ENCODE measurements around the gene DHRS12. TPM values are rescaled to one million over a fixed set of nuclear protein-coding genes. Genes with fewer than 3 reads are reported as not detected.
A peak's percentile ranks its signal among the peaks of the same experiment; 100 is the strongest.

DHRS12 gene
- total RNA-seq, 1 donor from 2014 or later, result 14.8 TPM

DNA sequence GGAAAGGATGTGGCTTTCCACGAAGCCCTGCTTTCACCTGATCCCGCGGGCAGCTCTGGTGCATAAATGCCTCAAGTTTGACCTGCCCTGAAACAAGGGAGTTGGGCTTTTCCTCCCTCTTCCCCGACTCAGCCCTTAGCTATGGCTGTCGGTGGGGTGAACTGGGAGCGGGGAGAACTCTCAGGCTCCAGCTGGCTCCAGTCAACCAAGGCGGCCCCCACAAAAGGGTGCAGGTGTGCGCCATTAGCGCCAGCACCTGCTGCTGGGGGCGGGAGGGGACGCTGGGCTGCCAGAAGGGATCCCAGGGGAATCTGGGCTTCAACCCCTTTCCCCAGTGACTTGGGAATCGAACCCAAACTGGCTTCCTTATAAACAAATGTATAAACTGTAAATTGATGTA lies 7.1 kb upstream of the DHRS12 start:
- peak; percentile 71 for DNase-seq (ENCODE audit: low spot score)

DNA sequence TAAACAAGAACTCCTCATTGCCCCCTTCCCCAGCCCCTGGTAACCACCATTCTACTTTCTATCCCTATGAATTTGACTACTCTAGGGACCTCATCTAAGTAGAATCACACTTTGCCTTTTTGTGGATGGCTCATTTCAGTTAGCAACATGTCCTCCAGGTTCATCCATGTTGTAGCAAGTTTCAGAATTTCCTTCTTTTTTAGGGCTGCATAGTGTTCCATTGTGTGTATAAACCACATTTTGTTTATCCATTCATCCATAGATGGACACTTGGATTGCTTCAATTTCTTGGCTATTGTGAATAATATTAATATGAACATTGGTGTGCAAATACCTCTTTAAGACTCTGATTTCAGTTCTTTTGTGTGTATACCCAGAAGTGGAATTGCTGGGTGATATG lies 4.8 kb upstream of the DHRS12 start:
- no peak for DNase-seq (ENCODE audit: low spot score)

DNA sequence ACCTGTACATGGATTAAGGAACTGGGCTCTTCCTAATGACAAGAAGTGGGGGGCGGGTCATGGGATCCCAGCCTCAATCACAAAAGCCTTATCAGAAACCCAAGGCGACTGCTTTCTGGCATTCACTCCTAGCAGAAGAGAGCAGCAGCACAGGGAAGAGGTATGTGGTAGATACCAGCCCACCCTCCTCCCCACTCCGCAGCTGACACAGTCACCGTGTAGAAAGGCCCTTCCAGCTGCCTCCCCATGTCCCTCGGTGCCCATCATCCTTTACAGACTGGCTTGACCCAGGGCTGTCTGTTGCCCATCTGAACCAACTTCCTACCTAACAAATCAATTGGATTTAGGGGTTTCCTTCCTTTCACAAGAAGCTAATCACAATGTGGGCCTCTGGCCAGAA lies 3.1 kb upstream of the DHRS12 start:
- peak; percentile 57 for DNase-seq (ENCODE audit: low spot score)

DNA sequence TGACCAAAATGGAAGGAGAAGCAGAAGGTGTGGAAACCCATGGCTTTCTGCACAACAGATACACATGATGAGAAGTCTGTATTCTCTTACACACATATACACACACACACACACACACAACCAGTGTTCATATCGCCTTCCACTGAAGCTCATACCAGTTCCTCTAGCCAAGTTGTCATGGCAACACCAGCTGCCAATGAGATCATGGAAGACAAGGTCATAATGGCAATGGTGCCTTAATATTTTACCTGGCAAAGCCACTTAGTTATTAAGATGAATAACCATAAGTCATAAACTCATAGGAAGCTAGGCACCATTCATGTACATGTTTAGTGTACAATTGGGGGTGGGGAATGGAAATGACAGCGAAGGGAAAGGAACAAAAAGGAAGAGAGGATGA lies 2.6 kb upstream of the DHRS12 start:
- no peak for DNase-seq (ENCODE audit: low spot score)

DNA sequence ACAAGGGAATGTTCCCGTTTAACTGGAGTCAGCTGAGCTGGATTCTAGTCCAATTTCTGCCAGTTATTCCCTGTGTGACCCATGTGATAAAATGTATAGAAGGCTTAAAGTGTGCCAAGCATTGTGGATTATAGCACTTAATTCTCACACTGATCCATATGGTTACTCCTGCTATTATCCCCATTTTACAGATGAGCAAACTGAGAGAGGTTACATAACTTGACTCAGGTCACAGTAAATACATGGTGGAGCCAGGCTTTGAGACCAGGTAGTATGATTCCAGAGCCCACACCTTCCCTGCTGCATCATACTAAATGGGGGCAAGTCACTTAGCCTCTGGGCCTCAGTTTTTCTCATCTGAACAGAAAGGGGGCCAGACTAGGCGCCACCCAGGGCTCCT lies 2.0 kb upstream of the DHRS12 start:
- DNase-seq (ENCODE audit: low spot score), result no peak

DNA sequence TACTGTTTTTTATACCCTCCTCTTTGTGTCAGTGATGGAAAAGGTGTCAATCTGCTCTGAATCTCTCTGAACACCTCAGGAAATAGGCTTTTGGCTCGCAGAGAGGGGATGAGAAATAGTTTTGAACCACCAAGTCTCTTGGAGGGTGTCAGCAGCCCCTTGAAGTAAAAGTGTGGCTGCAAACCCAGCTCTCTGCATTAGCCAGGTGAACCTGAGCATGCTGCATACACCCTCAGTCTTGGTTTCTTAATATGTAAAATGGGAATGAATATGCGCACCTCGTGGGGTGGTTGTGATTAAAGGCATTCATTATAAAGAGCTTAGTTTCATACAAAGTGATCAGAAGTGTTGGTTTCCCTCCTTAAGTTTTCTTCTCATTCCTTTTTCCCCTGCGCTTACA lies 1.4 kb upstream of the DHRS12 start:
- no peak for DNase-seq (ENCODE audit: low spot score)

DNA sequence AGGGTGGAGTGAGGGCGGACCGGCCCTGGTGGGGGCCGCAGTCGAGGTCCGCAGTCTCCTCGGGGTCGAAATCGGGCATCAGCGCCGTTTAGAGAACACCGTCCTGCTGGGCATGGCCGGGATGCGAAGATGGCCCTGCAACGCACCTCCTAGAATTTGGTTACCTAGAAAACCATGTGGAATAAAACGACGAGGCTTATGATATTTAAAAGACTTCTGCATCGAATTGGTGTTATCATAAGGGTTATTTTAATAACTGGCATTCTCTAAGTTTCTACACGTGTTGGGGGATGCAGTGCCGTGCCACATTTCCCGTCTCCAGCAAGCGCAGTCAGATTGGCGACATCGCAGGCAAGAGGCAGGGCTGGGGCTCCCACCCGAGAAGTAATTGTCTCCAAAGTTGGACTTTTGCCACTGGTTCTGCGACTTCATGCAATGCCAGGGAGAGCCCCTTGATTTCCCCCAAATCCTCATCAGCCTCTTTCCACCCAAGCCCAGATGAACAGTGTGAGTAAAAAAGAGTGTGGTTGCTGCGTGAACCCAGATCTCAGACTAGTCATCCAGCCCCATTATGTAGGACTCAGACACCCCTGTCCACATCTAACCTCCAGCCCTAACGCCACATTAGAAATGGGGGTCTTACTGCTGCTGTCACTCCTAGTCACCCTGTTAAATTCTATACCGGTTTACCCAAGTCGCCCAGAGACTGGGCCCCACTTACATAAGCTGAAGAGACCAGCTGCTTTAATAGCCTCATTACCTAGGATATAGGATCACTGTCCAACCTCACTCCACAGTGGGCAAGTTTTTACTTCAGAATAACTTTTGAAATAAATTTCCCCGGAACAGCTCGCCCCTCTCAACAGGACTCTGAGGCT lies 571 bp upstream of the DHRS12 start:
- no peak for DNase-seq (ENCODE audit: low spot score)

DNA sequence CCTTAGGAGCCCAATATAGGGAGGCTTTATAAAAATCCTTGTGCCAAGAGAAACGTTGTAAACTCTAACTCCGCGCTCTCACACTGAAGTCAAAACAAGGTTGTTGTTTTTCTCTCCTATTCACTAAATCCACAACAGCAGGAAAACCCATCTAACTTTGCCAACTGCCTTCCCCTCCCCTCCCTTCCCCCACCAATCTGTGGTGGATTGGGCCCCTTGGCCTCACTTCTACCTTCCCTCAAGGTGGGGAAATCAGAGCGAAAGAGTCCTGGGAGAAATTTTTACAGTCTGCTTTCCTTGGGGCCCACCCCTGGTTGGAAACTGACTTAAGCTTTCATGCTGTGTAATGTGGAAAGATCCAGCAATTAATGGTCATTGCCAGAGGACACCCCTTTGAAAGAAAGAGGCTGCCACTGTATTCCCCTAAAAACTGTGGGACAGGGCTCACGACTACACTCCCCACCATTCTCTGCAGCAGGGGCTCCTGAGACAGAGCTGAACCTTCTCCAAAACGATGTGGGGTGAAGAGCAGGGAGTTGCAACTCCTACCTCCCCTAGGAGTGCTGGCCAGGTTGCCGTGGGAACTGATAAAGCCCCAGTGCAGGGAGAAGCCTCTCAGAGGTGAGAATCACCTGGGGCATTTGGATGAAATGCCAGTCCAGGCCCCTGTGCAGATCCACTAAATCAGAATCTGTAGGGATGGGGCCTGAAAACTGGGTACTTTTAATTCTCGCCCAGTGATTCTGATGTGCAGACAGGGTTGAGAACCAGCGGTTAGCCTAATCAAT lies 1.1 kb downstream of the DHRS12 start:
- peak; percentile 71 for DNase-seq (ENCODE audit: low spot score)

DNA sequence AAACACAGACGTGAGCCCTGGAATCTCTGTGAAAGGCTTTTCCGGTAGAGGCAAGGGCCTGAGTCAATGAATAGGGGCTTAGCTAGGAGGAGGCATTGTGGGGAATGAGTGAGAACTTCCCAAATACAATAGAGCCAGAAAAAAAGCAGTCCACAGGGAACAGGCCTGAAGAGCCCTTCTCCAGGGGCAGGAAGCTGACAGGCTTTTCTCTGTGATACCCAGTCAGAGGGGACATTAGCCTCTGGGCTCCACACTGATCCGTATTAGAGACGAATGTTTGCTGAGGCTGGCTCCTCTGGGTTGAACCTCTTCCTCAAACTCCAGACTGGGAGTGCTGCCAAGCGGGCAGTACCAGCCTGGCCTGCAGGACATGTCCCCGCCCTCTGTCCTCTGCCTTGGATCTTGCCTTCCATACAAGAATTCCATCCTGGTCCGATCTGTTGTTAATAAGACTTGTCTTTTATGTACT lies 2.3 kb downstream of the DHRS12 start:
- DNase-seq (ENCODE audit: low spot score), result no peak

DNA sequence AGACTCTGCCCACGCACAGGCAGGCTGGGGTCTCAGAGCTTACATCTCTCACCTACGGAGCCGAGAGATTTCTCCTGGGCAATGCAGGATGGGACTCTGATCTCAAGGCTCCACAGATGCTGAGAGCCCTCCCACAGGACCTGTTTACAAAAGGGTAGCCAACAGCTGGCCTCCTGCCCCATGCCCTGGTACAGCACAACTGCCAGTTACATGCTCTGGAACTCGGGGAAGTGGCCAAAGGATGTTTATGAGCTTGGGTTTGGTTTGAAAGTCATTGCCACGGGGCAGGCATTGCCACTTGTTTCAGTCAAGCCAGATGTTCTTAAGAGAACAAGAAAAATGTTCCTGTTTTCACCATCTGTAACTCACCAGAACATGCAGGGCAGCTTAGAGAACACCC lies 3.5 kb downstream of the DHRS12 start:
- DNase-seq (ENCODE audit: low spot score), result no peak

DNA sequence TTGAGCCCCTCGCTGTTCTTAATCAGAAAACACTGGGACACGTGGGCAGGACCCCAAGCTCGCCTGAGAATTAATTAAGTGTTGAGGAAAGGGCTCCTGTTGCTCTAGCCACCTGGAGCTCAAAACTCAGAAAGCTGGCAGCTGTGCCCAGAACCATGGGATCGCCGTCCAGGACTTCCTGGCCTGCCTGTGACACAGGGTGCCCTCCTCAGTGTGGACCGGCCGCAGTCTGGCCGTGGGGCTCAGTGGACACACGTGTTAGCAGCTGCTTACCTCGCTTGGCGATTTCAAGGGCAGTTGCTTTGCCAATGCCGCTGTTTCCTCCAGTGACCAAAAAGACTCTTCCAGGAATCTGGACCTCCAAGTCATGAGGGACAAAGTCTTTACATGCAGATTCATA lies 4.7 kb downstream of the DHRS12 start:
- no peak for DNase-seq (ENCODE audit: low spot score)

DNA sequence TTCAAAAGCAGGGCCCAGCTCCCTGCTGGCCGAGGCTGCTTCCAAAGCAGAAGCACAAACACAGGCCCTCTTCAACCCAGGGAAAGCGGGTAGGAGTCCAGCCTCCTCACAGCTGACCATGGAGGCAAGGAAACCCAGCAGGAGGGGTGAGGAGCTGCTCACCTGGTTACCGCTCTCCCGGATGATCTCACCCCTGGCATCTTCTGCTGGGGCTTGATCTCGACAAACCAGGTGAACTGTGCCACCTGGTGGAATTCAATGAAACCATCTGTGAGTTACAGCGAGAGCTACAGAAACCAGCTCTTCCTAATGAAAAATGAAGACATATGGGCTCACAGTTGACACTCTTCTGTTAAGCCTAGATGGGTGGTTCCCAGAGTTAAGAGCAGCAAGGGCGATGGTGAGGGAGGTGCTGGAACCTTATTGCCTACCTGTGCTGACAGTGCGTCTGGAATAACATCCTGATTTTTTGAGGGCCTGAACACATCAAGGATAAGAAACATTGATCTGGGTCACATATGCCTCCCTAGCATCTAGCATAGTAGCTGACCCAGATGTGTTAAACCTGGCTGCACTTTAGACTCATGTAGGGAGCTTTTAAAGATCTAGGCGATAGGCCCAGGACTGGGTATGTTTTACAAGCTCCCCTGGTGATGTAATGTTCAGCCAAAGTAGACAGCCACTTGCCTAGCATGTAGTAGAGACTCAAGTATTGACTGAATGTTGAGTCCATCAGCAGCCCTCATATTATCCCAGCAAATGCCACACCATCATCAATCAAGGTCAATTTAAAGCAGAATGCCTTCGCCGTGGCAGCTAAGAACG lies 6.1 kb downstream of the DHRS12 start:
- DNase-seq (ENCODE audit: low spot score), result no peak

DNA sequence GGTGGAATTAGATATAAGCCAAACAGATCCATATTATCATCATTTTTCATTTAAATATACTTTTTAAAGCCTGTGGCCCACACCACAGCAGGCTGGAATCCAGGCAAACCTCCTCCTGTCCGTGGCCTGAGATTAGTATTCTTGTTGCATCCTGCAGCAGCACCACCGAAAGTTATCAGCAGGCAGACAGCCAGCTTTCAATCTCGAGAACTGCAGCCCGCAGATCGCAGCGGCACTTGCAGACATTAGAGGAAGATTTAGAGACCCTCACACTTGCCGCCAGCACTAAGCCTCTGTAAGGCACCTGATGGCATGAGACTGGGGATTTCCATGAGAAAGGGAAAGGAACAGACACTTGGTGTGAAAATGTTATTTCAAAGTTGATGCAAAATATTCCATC lies 7.4 kb downstream of the DHRS12 start:
- DNase-seq (ENCODE audit: low spot score), result no peak

DNA sequence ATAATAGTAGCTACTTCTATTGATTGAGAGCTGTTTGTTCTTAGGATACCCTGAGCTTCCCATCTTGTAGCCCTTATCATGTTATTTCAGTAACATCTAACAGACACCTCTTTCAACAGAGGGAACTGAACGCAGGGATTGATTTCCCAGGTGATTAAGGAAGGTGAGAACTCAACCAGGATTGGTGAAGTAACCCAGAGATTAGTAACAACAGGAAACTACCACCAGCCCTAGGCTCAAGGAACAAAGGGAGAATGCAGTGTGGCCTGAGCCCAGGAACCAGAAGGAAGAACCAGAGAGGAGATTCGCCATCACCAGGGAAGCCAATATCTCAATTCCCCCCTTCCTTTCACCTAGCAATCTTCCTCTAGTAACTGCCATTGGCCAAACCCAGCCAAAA lies 8.5 kb downstream of the DHRS12 start:
- no peak for DNase-seq (ENCODE audit: low spot score)

DNA sequence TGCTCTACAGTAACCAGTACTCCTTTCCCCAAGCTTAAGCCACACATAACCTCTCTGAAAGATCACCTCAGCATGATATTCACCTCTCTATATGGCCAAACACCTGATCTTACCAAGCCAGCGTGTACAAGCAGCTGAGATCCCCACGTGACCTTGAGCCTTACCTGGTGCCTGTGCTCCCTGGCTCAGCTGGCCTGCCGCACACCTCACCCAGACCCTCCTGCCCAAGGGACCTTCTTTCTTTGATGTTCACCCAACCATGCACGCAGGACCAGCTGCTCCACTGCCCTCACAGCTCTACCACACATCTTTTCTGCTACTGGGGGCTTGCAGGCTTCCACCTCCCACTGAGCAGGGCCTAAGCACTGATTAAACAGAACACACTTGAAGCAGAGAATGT lies 9.0 kb downstream of the DHRS12 start:
- peak; percentile 37 for DNase-seq (ENCODE audit: low spot score)

DNA sequence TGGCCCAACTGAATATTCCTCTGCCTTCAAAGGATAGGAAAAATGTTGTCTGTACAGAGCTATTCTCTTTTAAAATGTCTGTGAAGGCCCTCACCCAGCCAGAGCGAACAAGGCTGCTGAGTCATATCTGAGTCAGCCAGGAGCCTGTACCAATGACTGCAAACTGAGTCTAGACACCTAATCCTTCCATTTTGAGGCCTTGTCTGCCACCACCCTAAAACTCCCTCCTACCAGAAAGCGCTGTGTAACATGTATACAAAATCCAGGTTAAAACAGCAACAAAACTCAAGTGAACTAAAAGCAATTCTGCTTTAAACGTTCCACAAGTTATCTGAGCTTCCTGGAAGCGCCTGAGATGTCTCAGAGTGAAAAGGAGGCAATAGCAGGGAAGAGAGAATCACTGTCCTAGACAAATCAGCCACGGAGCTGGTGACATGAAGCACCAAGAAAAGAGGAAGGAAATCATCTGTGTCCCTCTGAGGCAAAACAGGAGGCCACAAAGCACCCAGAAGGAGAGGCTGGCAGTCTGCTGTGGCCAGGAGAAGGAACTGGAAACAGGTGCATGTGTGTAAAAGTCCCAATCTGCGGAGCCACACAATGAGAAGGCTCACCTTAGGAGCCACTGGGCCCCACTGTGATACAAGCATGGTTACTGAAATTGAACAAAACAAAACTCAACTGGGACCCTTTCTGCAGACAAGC lies 10.2 kb downstream of the DHRS12 start:
- DNase-seq (ENCODE audit: low spot score), result peak; percentile 28

DNA sequence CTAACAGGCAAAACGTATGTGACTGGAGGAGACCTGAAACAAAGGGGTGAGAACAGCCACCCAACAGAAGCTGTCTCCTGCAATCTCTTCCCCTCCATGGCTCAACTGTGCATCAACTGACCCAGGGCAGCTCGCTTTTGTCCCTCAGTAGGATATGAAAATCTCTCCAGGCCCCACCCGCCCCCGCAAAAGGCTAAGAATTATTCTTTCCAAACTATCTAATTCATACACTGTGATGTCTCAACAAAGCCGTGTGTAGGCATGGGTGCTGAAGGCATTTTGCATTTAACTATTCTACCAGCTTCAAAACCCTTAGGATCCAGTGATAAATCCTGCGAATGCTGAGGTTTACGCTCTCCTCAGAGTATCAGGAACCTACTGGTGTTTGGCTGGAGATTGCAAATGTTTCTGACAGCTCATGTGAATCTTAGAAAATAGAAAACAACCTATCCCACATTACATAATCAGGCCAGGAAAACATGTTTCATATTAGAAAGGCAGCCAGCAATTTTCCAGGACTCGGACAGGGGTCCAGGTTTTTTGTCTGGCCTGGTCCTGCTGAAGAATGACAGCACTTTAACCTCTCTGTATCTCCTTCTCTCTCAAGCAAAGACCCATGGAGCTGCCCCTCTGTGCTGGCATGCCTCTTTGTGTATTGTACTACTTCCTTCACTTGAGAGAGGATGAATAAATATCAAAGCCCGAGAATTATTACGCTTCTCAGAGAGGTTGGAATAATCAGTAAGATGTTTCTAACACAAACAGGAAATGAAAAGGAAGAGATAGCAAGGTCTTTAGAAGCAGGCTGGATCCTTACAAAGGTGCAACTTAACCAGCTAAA lies 17.3 kb downstream of the DHRS12 start:
- DNase-seq (ENCODE audit: low spot score), result no peak

DNA sequence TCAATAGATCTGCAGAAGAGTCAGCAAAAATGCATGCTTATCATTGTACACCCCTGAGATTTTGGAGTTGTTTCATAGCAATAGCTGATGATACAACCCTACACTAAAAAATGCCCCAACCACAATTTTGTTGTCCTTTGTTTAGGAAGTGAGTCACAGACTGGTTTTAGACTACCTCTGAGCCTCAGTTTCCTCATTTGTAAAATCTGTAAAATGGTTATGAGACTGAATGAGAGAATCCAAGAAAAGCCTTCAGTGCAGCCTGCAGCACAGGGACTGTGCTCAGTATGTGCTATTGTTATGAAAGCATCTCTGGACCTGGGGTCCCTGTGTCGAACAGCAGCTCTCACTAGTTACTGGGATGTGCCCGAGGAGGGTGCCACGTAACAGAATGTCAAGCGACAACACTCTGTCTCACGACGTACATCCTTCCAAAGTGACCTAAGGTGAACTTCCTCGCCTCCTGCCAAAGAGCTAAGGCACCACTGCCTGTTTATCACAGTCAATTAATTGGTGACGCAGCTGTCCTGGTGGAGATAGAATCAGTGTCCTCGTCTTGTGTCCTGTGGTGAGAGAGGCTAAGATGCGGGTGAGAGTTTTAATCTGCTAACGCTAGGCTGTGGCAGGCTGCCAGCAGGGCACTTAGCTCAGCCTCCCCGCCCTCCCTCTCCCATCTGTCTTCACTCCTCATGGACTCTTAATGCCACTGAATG lies 18.1 kb downstream of the DHRS12 start:
- no peak for DNase-seq (ENCODE audit: low spot score)

DNA sequence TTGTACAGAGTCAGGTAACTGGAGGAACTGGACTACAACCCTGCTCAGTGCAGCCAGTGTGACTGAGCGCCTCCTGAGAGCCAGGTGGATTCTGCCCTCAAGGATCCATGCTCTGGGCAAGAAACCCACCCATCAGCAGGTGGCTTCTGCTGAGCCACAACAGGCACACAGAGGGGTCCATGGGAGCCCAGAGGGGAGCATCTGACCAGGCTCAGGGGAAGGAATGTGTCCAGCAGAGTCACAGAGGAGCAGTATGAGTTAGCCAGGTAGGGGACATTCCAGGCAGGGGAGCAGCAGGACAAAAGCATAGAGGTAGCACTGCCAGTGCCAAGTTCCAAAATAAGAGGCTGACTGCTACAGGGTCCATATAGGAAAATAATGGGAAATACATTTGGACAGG lies 19.9 kb downstream of the DHRS12 start:
- no peak for DNase-seq (ENCODE audit: low spot score)

Measured in mesenteric fat pad (tissue), 1 donor.